Activated CD4-positive, alpha-beta T cell treated with anti-CD3 and anti-CD28 coated beads for 36 hours (primary cell): ENCODE measurements around the gene DEFB131B. TPM values are rescaled to one million over a fixed set of nuclear protein-coding genes. Genes with fewer than 3 reads are reported as not detected.

Experiments
- ATAC-seq: fragments of 200-7000 bp; cut with Tn5 transposase; one replicate; pipeline ENCODE4 v1.10.0; 2021; ENCODE audit warnings: mild to moderate bottlenecking, moderate library complexity
- CTCF ChIA-PET: fragments of 350-600 bp; sonication (Branson Sonifier 250); formaldehyde crosslinking; loops from one replicate; lab custom pipeline; 2021; ENCODE audit warnings: antibody characterized with exemption; lab: Charles Lee
- POLR2A ChIA-PET: fragments of 350-600 bp; sonication (Branson Sonifier 250); formaldehyde crosslinking; loops from one replicate; lab custom pipeline; 2021; ENCODE audit warnings: antibody characterized with exemption, inconsistent platforms; lab: Charles Lee
- DNase-seq: peaks from one replicate; pipeline ENCODE4 v3.0.0-alpha.2; 2020
- H3K27ac Mint-ChIP-seq: one replicate; pipeline ENCODE4 v1.8.0; 2021; ENCODE audit warnings: mixed read lengths
- H3K27me3 Mint-ChIP-seq: one replicate; pipeline ENCODE4 v1.8.0; 2021; ENCODE audit warnings: mixed read lengths
- H3K36me3 Mint-ChIP-seq: one replicate; pipeline ENCODE4 v1.8.0; 2021; ENCODE audit warnings: low read depth, mixed read lengths
- H3K4me1 Mint-ChIP-seq: one replicate; pipeline ENCODE4 v1.8.0; 2021; ENCODE audit warnings: mixed read lengths
- H3K4me3 Mint-ChIP-seq: one replicate; pipeline ENCODE4 v1.8.0; 2021; ENCODE audit warnings: mild to moderate bottlenecking, moderate library complexity, mixed read lengths
- H3K9me3 Mint-ChIP-seq: one replicate; pipeline ENCODE4 v1.8.0; 2021; ENCODE audit warnings: low read depth, mixed read lengths
- intact Hi-C, 2 experiments: fragments of 100-400 bp; cut with DNase I in 1 of 2; cut with micrococcal nuclease in 1 of 2; formaldehyde crosslinking; loops; one replicate each; pipeline versions ENCODE4 v1.14.2 to v1.15.1; 2022 to 2024; cut with DNase I, micrococcal nuclease
- total RNA-seq, 2 experiments: library from RNA; stranded (reverse); gene quantifications; one replicate each; pipeline ENCODE4 v1.2.3, GENCODE V29; 2021

The DEFB131B gene
- total RNA-seq, 2 experiments from 2014 or later, result not detected

DNA sequence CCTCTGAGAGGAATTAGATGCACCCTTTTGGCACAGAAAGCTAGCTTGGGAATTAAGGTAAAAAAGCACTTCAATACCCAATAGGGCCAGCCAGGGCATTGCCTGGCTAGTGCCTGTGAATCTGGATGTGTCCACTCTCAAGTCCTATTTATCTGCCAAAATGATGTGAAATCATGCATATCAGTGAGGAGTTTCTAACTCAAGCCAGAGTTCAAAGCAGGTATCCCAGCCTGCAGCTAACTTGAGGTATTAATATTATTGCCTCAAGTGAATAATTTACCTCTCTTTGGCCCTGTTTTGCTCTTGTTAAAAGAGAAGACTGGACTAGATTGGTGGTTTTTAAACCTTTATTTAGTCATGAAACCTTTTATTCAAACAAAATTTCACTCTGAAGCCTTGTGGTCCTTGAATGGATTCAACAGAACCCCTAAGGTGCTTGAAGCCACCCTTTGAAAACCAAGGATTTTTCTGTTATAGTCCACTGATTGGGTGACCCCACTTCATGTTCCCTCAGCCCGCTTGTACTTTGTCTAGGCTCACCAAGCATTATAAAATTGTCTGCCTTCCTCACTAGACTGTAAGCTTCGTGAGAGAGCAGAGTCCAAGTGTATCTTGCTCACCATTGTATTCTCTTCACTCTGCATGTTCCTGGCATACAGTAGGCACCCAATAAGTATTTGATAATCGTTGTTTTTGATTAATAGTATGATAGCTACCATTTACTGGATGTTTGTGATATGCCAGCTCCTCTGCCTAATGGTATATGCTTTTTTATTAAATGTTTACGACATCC, 55.1 kb downstream of the DEFB131B start:
- peaks cover 16% of the 10 kb centered on the region for H3K36me3 Mint-ChIP-seq
- peaks cover 49% of the 10 kb centered on the region for H3K4me1 Mint-ChIP-seq
- ATAC-seq (no peak), DNase-seq (no peak)
- peak overlapping the region; percentile 13 for H3K27ac Mint-ChIP-seq
- H3K9me3 Mint-ChIP-seq, result no peaks in the 10 kb centered on the region
- POLR2A ChIA-PET, result no interaction called here
- intact Hi-C loops, result no loop called here
- no peaks in the 10 kb centered on the region for H3K27me3 Mint-ChIP-seq
- CTCF ChIA-PET, result interaction anchor here (0.6 to 0.9 kb wide), 3 partner anchors 14 to 68 kb away, joined by 3 to 4 read pairs (median 4); no protein-coding TSS in a partner anchor
- H3K4me3 Mint-ChIP-seq, result no peak overlapping the region

Other genes starting within 250 kb of the DEFB131B start
- gene DEFB108B, start 45.3 kb upstream of the DEFB131B start, total RNA-seq, result not detected
- gene XNDC1N, start 50.1 kb downstream of the DEFB131B start, total RNA-seq, result 10 to 100 TPM; 11.3 to 19.0 TPM
- 10 to 100 TPM; 28.7 to 29.5 TPM for gene RNF121, start 50.6 kb downstream of the DEFB131B start, total RNA-seq
- 10 to 100 TPM in 1 of 2 experiments, 1 to 10 TPM in 1; 8.4 to 10.2 TPM for gene IL18BP, start 120.5 kb downstream of the DEFB131B start, total RNA-seq
- 100 to 1,000 TPM; 154 to 167 TPM for gene NUMA1, start 202.1 kb downstream of the DEFB131B start, total RNA-seq
- gene LRRC51, start 202.4 kb downstream of the DEFB131B start, total RNA-seq, result 10 to 100 TPM in 1 of 2 experiments, 1 to 10 TPM in 1; 7.7 to 11.6 TPM
- gene LAMTOR1, start 224.8 kb downstream of the DEFB131B start, total RNA-seq, result 10 to 100 TPM; 50.7 to 52.2 TPM
- not detected for gene TOMT, start 227.5 kb downstream of the DEFB131B start, total RNA-seq
- 10 to 100 TPM; 60.3 to 76.1 TPM for gene ANAPC15, start 234.2 kb downstream of the DEFB131B start, total RNA-seq